Testis (tissue), 3 donors: ENCODE results near the gene TMIGD3. TPM values are rescaled to one million over a fixed set of nuclear protein-coding genes. Genes with fewer than 3 reads are reported as not detected.
A peak's percentile ranks its signal among the peaks of the same experiment; 100 is the strongest.

ENCODE experiments used
- DNase-seq: peaks from one replicate; pipeline ENCODE4 v3.0.0-alpha.2; 2019
- H3K27ac ChIP-seq, 2 donors: fragments of 200-600 bp; sonication (generic); one replicate each; pipeline ENCODE4 v1.5.1; 2019
- H3K27me3 ChIP-seq: fragments of 200-600 bp; sonication (generic); one replicate; pipeline ENCODE4 v1.5.1; 2019
- H3K36me3 ChIP-seq: fragments of 200-600 bp; sonication (generic); one replicate; pipeline ENCODE4 v1.5.1; 2017; ENCODE audit warnings: low read depth; ENCODE audit errors: missing control alignments
- H3K4me1 ChIP-seq: fragments of 200-600 bp; sonication (generic); one replicate; pipeline ENCODE4 v1.5.1; 2019
- H3K4me3 ChIP-seq, 2 donors: fragments of 200-600 bp; sonication (generic); one replicate each; pipeline ENCODE4 v1.5.1; 2017 to 2019
- H3K9me3 ChIP-seq: fragments of 200-600 bp; sonication (generic); one replicate; pipeline ENCODE4 v1.5.1; 2017
- CTCF ChIP-seq, 3 experiments: fragments of 450-650 bp in 2 of 3; fragments of 200-600 bp in 1 of 3; sonication (generic) in 1 of 3; IDR thresholded peaks; one replicate each; pipeline ENCODE4 v1.5.1; 2016 to 2019; ENCODE audit warnings: antibody characterized with exemption in 3 of 3, mild to moderate bottlenecking in 2 of 3, moderate library complexity in 1 of 3
- POLR2A ChIP-seq: fragments of 450-650 bp; IDR thresholded peaks from one replicate; pipeline ENCODE4 v1.6.1; 2017; ENCODE audit warnings: antibody characterized with exemption, mild to moderate bottlenecking, moderate library complexity
- WGBS, 2 donors: methylation state at CpG; one replicate each; pipeline ENCODE4 v1.1.5; 2018; 5-methylcytosine and 5-hydroxymethylcytosine counted together
- intact Hi-C: fragments of 100-400 bp; cut with DNase I; formaldehyde crosslinking; loops from one replicate; pipeline ENCODE4 v1.15.1; 2023; ENCODE audit warnings: low total_unique reads
- polyA plus RNA-seq: library from polyadenylated mRNA; stranded (reverse); fragments of 350-450 nt; fragmentation: Illumina TruSeq; extraction: RNeasy Lipid Tissue Mini Kit (QIAGEN cat#74804); gene quantifications from one replicate; pipeline ENCODE4 v1.2.3, GENCODE V29; 2014; ENCODE audit warnings: low read depth, low replicate concordance; ENCODE audit not compliant: insufficient read depth
- total RNA-seq, 2 donors: library from RNA; depleted of rRNA; stranded (reverse); fragments of >200 nt; gene quantifications; one replicate each; pipeline ENCODE4 v1.2.3, GENCODE V29; 2016

TMIGD3 gene
- total and polyA plus RNA-seq, 3 donors from 2014 or later, result 27.6 to 148 (median 63.6) TPM

GRCh38 chr1:111490220-111490619, 13.2 kb downstream of the TMIGD3 start:
- TF ChIP-seq CTCF (IDR thresholded peaks at IDR 0.05) (no peak), POLR2A (no peak)

GRCh38 chr1:111489604-111490003, 13.8 kb downstream of the TMIGD3 start:
- intact Hi-C loops, result loop anchor here (10.0 kb wide), 1 partner anchor 265 kb away; the partner anchor contains the start of gene DDX20
- WGBS, 2 donors, result 72 to 79% methylated on average over 4 of the region's 4 CpGs
- peak; percentile 35 for DNase-seq

More at GRCh38 chr1:111490220-111490619, 13.2 kb downstream of the TMIGD3 start:
- Histone ChIP-seq H3K4me1 (no peaks in the 10 kb centered on the region), H3K36me3 (no peaks in the 10 kb centered on the region), H3K27ac (peak overlapping the region in 1 of 2 donors; percentile 12), H3K27me3 (no peaks in the 10 kb centered on the region), H3K9me3 (no peaks in the 10 kb centered on the region), H3K4me3 (no peak overlapping the region)
- DNase-seq, result no peak
- intact Hi-C loops, result no loop called here
- 86 to 94% methylated on average over 4 of the region's 4 CpGs for WGBS, 2 donors

GRCh38 chr1:111488669-111489068, 14.8 kb downstream of the TMIGD3 start:
- Histone ChIP-seq H3K36me3 (no peaks in the 10 kb centered on the region), H3K4me3 (no peak overlapping the region), H3K9me3 (no peaks in the 10 kb centered on the region), H3K4me1 (no peaks in the 10 kb centered on the region), H3K27me3 (no peaks in the 10 kb centered on the region), H3K27ac (no peak overlapping the region)
- DNase-seq, result no peak
- WGBS, 2 donors, result 93 to 99% methylated on average over 9 of the region's 9 CpGs
- intact Hi-C loops, result loop anchor here (10.0 kb wide), 1 partner anchor 266 kb away; the partner anchor contains the start of gene DDX20
- TF ChIP-seq POLR2A (no peak), CTCF (IDR thresholded peaks at IDR 0.05) (no peak)

More at GRCh38 chr1:111489604-111490003, 13.8 kb downstream of the TMIGD3 start:
- Histone ChIP-seq H3K36me3 (no peaks in the 10 kb centered on the region), H3K4me1 (no peaks in the 10 kb centered on the region), H3K27me3 (no peaks in the 10 kb centered on the region), H3K9me3 (no peaks in the 10 kb centered on the region), H3K4me3 (no peak overlapping the region), H3K27ac (peak overlapping the region in 1 of 2 donors; percentile 38)
- TF ChIP-seq CTCF (IDR thresholded peaks at IDR 0.05) (no peak), POLR2A (no peak)

GRCh38 chr1:111487133-111487532, 16.3 kb downstream of the TMIGD3 start:
- 90% methylated on average over 6 of the region's 6 CpGs for whole genome bisulfite sequencing, 2 donors
- intact Hi-C loops, result loop anchor here (10.0 kb wide), 1 partner anchor 268 kb away; the partner anchor contains the start of gene DDX20

More at GRCh38 chr1:111487133-111487532, 16.3 kb downstream of the TMIGD3 start:
- H3K27ac ChIP-seq, result no peak overlapping the region
- H3K27me3 ChIP-seq, result no peaks in the 10 kb centered on the region
- H3K36me3 ChIP-seq, result no peaks in the 10 kb centered on the region
- no peak overlapping the region for H3K4me3 ChIP-seq
- TF ChIP-seq POLR2A, result no peak
- no peak for TF ChIP-seq CTCF (IDR thresholded peaks at IDR 0.05)
- no peak for DNase-seq
- H3K9me3 ChIP-seq, result no peaks in the 10 kb centered on the region
- no peaks in the 10 kb centered on the region for H3K4me1 ChIP-seq
